ENCODE results near the gene SORBS2.

- TF ChIP-seq RFX5 (IDR thresholded peaks at IDR 0.05), result no peak
- TF ChIP-seq POLR2A (IDR thresholded peaks at IDR 0.05; ENCODE audit: low read length), result no peak
- TF ChIP-seq CTCF (IDR thresholded peaks at IDR 0.05), result no peak
- no peak for TF ChIP-seq ZSCAN20 (CRISPR knock-in tag; IDR thresholded peaks at IDR 0.05)
- TF ChIP-seq RCOR1 (IDR thresholded peaks at IDR 0.05; ENCODE audit: low read depth, low read length), result no peak
- no peak for TF ChIP-seq FOSB (CRISPR knock-in tag; IDR thresholded peaks at IDR 0.05)
- no peak for TF ChIP-seq REST (IDR thresholded peaks at IDR 0.05)
- no peak for TF ChIP-seq PHF8 (IDR thresholded peaks at IDR 0.05; ENCODE audit: borderline replicate concordance, low read depth)
- no peak for TF ChIP-seq JUNB (IDR thresholded peaks at IDR 0.05)
- no peak for TF ChIP-seq EP300 (IDR thresholded peaks at IDR 0.05)
Observed at GRCh38 chr4:185540040-185540439, 272.0 kb downstream of the SORBS2 start.
